Muscle of arm (tissue), 12 donors: ENCODE results near the gene CRYBB3. TPM values are rescaled to one million over a fixed set of nuclear protein-coding genes. Genes with fewer than 3 reads are reported as not detected.
"Not testable (repeated sequence)": the region's sequence is repeated elsewhere in the genome, so short reads cannot be mapped to it uniquely, and the experiment has no call there.

Source experiments
- DNase-seq: peaks from one replicate; pipeline ENCODE4 v3.0.0-alpha.2; 2013
- polyA plus RNA-seq, 12 donors: library from polyadenylated mRNA; unstranded; fragments of 120-200 nt; gene quantifications; one replicate each; pipeline ENCODE4 v1.2.1, GENCODE V29; 2013; ENCODE audit not compliant: insufficient read length in 12 of 12

Gene CRYBB3
- polyA plus RNA-seq, 12 donors = 0.19 to 0.62 (median 0.29) TPM; not detected in 5

- no peak for DNase-seq
Observed at GRCh38 chr22:25174888-25175411, 24.7 kb upstream of the CRYBB3 start.

- DNase-seq = no peak
Observed at GRCh38 chr22:25176175-25176574, 23.5 kb upstream of the CRYBB3 start.

- DNase-seq = no peak
Observed at GRCh38 chr22:25176799-25177198, 22.9 kb upstream of the CRYBB3 start.

GRCh38 chr22:25177226-25177625 is 22.4 kb upstream of the CRYBB3 start:
- no peak for DNase-seq

- no peak for DNase-seq
Observed at GRCh38 chr22:25177895-25178294, 21.8 kb upstream of the CRYBB3 start.

- not testable (repeated sequence) for DNase-seq
Observed at GRCh38 chr22:25178348-25178747, 21.3 kb upstream of the CRYBB3 start.

GRCh38 chr22:25178869-25179631 is 20.6 kb upstream of the CRYBB3 start:
- not testable (repeated sequence) for DNase-seq

GRCh38 chr22:25182131-25183110 is 17.2 kb upstream of the CRYBB3 start:
- DNase-seq = no peak

GRCh38 chr22:25183949-25184619 is 15.6 kb upstream of the CRYBB3 start:
- no peak for DNase-seq

- DNase-seq = no peak
Observed at GRCh38 chr22:25186140-25186539, 13.5 kb upstream of the CRYBB3 start.

- no peak for DNase-seq
Observed at GRCh38 chr22:25187469-25187868, 12.2 kb upstream of the CRYBB3 start.

GRCh38 chr22:25192406-25192805 is 7.3 kb upstream of the CRYBB3 start:
- no peak for DNase-seq

- no peak for DNase-seq
Observed at GRCh38 chr22:25193130-25193529, 6.5 kb upstream of the CRYBB3 start.

- DNase-seq = no peak
Observed at GRCh38 chr22:25193548-25193947, 6.1 kb upstream of the CRYBB3 start.

- DNase-seq = no peak
Observed at GRCh38 chr22:25196326-25196725, 3.3 kb upstream of the CRYBB3 start.

- DNase-seq = no peak
Observed at GRCh38 chr22:25197340-25197739, 2.3 kb upstream of the CRYBB3 start.

- no peak for DNase-seq
Observed at GRCh38 chr22:25200967-25201366, 1.3 kb downstream of the CRYBB3 start.

GRCh38 chr22:25201557-25202273 is 2.1 kb downstream of the CRYBB3 start:
- DNase-seq = no peak

- peak; percentile 43 for DNase-seq
Observed at GRCh38 chr22:25202290-25202921, 2.7 kb downstream of the CRYBB3 start.

- DNase-seq = no peak
Observed at GRCh38 chr22:25203082-25203481, 3.4 kb downstream of the CRYBB3 start.

GRCh38 chr22:25204547-25204946 is 4.9 kb downstream of the CRYBB3 start:
- not testable (repeated sequence) for DNase-seq
